ENCODE data around the gene NOTCH4. TPM values are rescaled to one million over a fixed set of nuclear protein-coding genes. Genes with fewer than 3 reads are reported as not detected.
A peak's percentile ranks its signal among the peaks of the same experiment; 100 is the strongest.

The NOTCH4 gene
- polyA plus RNA-seq, 1 donor = 8.1 TPM

- Histone ChIP-seq H3K9me3 (ENCODE audit: control insufficient read depth, low read depth, low read length) (peaks cover 7% of the 10 kb centered on the region), H3K36me3 (ENCODE audit: control insufficient read depth, insufficient read depth, low read length) (no peaks in the 10 kb centered on the region), H3K4me1 (ENCODE audit: control insufficient read depth, insufficient read depth, low read length) (peaks cover 30% of the 10 kb centered on the region), H3K27me3 (ENCODE audit: control insufficient read depth, insufficient read depth, low read length) (peaks cover 11% of the 10 kb centered on the region), H3K4me3 (ENCODE audit: low read length) (no peak overlapping the region), H3K27ac (ENCODE audit: low read length) (no peak overlapping the region)
- WGBS (ENCODE audit: insufficient coverage, low lambda C conversion rate) = 80% methylated on average over 2 of the region's 55 CpGs
- DNase-seq = no peak
These were observed 73.7 kb downstream of the NOTCH4 start for GRCh38 chr6:32149932-32150870.

- no peak overlapping the region for H3K27ac ChIP-seq (ENCODE audit: low read length)
- H3K4me1 ChIP-seq (ENCODE audit: control insufficient read depth, insufficient read depth, low read length) = peaks cover 25% of the 10 kb centered on the region
- WGBS (ENCODE audit: insufficient coverage, low lambda C conversion rate) = no CpG with 5 or more reads among the region's 47 CpGs
- DNase-seq = no peak
- peaks cover 11% of the 10 kb centered on the region for H3K27me3 ChIP-seq (ENCODE audit: control insufficient read depth, insufficient read depth, low read length)
- peaks cover 7% of the 10 kb centered on the region for H3K9me3 ChIP-seq (ENCODE audit: control insufficient read depth, low read depth, low read length)
- H3K36me3 ChIP-seq (ENCODE audit: control insufficient read depth, insufficient read depth, low read length) = no peaks in the 10 kb centered on the region
- peak overlapping the region; percentile 41 for H3K4me3 ChIP-seq (ENCODE audit: low read length)
These were observed 74.6 kb downstream of the NOTCH4 start for GRCh38 chr6:32149092-32149755.

GRCh38 chr6:32148289-32149091 lies 75.4 kb downstream of the NOTCH4 start:
- H3K4me1 ChIP-seq (ENCODE audit: control insufficient read depth, insufficient read depth, low read length) = peaks cover 25% of the 10 kb centered on the region
- peaks cover 7% of the 10 kb centered on the region for H3K9me3 ChIP-seq (ENCODE audit: control insufficient read depth, low read depth, low read length)
- peak; percentile 75 to 80 for DNase-seq
- H3K27ac ChIP-seq (ENCODE audit: low read length) = no peak overlapping the region
- H3K27me3 ChIP-seq (ENCODE audit: control insufficient read depth, insufficient read depth, low read length) = peaks cover 11% of the 10 kb centered on the region
- peak overlapping the region; percentile 41 for H3K4me3 ChIP-seq (ENCODE audit: low read length)
- no CpG with 5 or more reads among the region's 39 CpGs for WGBS (ENCODE audit: insufficient coverage, low lambda C conversion rate)
- no peaks in the 10 kb centered on the region for H3K36me3 ChIP-seq (ENCODE audit: control insufficient read depth, insufficient read depth, low read length)

- Histone ChIP-seq H3K27ac (ENCODE audit: low read length) (no peak overlapping the region), H3K36me3 (ENCODE audit: control insufficient read depth, insufficient read depth, low read length) (no peaks in the 10 kb centered on the region), H3K27me3 (ENCODE audit: control insufficient read depth, insufficient read depth, low read length) (peaks cover 11% of the 10 kb centered on the region), H3K4me1 (ENCODE audit: control insufficient read depth, insufficient read depth, low read length) (peaks cover 17% of the 10 kb centered on the region), H3K9me3 (ENCODE audit: control insufficient read depth, low read depth, low read length) (peaks cover 7% of the 10 kb centered on the region), H3K4me3 (ENCODE audit: low read length) (no peak overlapping the region)
- no peak for DNase-seq
- no CpG with 5 or more reads among the region's 4 CpGs for WGBS (ENCODE audit: insufficient coverage, low lambda C conversion rate)
These were observed 76.3 kb downstream of the NOTCH4 start for GRCh38 chr6:32147401-32148132.

- no peak for DNase-seq
- H3K9me3 ChIP-seq (ENCODE audit: control insufficient read depth, low read depth, low read length) = peaks cover 7% of the 10 kb centered on the region
- H3K4me1 ChIP-seq (ENCODE audit: control insufficient read depth, insufficient read depth, low read length) = peaks cover 17% of the 10 kb centered on the region
- H3K27me3 ChIP-seq (ENCODE audit: control insufficient read depth, insufficient read depth, low read length) = peaks cover 11% of the 10 kb centered on the region
- no peak overlapping the region for H3K27ac ChIP-seq (ENCODE audit: low read length)
- H3K4me3 ChIP-seq (ENCODE audit: low read length) = no peak overlapping the region
- WGBS (ENCODE audit: insufficient coverage, low lambda C conversion rate) = 83% methylated on average over 1 of the region's 4 CpGs
- no peaks in the 10 kb centered on the region for H3K36me3 ChIP-seq (ENCODE audit: control insufficient read depth, insufficient read depth, low read length)
These were observed 77.2 kb downstream of the NOTCH4 start for GRCh38 chr6:32146687-32147086.

- peak in 1 of 2 donors; percentile 33 for DNase-seq
- H3K27ac ChIP-seq (ENCODE audit: low read length) = no peak overlapping the region
- WGBS (ENCODE audit: insufficient coverage, low lambda C conversion rate) = 83% methylated on average over 1 of the region's 1 CpG
These were observed 77.6 kb downstream of the NOTCH4 start for GRCh38 chr6:32146287-32146686.

More at GRCh38 chr6:32146287-32146686, 77.6 kb downstream of the NOTCH4 start:
- Histone ChIP-seq H3K27me3 (ENCODE audit: control insufficient read depth, insufficient read depth, low read length) (peaks cover 11% of the 10 kb centered on the region), H3K4me3 (ENCODE audit: low read length) (no peak overlapping the region), H3K9me3 (ENCODE audit: control insufficient read depth, low read depth, low read length) (peaks cover 7% of the 10 kb centered on the region), H3K36me3 (ENCODE audit: control insufficient read depth, insufficient read depth, low read length) (no peaks in the 10 kb centered on the region), H3K4me1 (ENCODE audit: control insufficient read depth, insufficient read depth, low read length) (peaks cover 20% of the 10 kb centered on the region)

Other genes starting within 250 kb of the NOTCH4 start
- gene C4A, start 242.0 kb downstream of the NOTCH4 start, polyA plus RNA-seq = 92.9 TPM
- 91.2 TPM for gene C4B, start 209.3 kb downstream of the NOTCH4 start, polyA plus RNA-seq
- gene CYP21A2, start 185.7 kb downstream of the NOTCH4 start, polyA plus RNA-seq = 1.5 TPM
- 17.5 TPM for gene TNXB, start 114.7 kb downstream of the NOTCH4 start, polyA plus RNA-seq
- 84.4 TPM for gene ATF6B, start 95.8 kb downstream of the NOTCH4 start, polyA plus RNA-seq
- gene FKBPL, start 93.8 kb downstream of the NOTCH4 start, polyA plus RNA-seq = 5.1 TPM
- 5.3 TPM for gene PRRT1, start 72.1 kb downstream of the NOTCH4 start, polyA plus RNA-seq
- 31.0 TPM for gene PPT2, start 69.9 kb downstream of the NOTCH4 start, polyA plus RNA-seq
- gene EGFL8, start 59.5 kb downstream of the NOTCH4 start, polyA plus RNA-seq = 29.1 TPM
- gene AGPAT1, start 48.0 kb downstream of the NOTCH4 start, polyA plus RNA-seq = 109 TPM
- gene RNF5, start 45.7 kb downstream of the NOTCH4 start, polyA plus RNA-seq = 85.7 TPM
- 14.9 TPM for gene AGER, start 39.8 kb downstream of the NOTCH4 start, polyA plus RNA-seq
- gene PBX2, start 33.9 kb downstream of the NOTCH4 start, polyA plus RNA-seq = 125 TPM
- 14.3 TPM for gene GPSM3, start 31.4 kb downstream of the NOTCH4 start, polyA plus RNA-seq
- gene TSBP1, start 147.8 kb upstream of the NOTCH4 start, polyA plus RNA-seq = not detected
- 0.18 TPM for gene BTNL2, start 183.1 kb upstream of the NOTCH4 start, polyA plus RNA-seq
- gene HLA-DRA, start 215.8 kb upstream of the NOTCH4 start, polyA plus RNA-seq = 380 TPM

Measured in large intestine (tissue), 3 donors.